UCSD-AML1 (cell line): ENCODE data around the gene GCSAM.
A peak's percentile ranks its signal among the peaks of the same experiment; 100 is the strongest.

Experiments used
- DNase-seq: peaks from one replicate; lab custom pipeline; 2025; ENCODE audit not compliant: unreplicated experiment; lab: John Stamatoyannopoulos, UW

Gene GCSAM, protein sequence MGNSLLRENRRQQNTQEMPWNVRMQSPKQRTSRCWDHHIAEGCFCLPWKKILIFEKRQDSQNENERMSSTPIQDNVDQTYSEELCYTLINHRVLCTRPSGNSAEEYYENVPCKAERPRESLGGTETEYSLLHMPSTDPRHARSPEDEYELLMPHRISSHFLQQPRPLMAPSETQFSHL

DNA sequence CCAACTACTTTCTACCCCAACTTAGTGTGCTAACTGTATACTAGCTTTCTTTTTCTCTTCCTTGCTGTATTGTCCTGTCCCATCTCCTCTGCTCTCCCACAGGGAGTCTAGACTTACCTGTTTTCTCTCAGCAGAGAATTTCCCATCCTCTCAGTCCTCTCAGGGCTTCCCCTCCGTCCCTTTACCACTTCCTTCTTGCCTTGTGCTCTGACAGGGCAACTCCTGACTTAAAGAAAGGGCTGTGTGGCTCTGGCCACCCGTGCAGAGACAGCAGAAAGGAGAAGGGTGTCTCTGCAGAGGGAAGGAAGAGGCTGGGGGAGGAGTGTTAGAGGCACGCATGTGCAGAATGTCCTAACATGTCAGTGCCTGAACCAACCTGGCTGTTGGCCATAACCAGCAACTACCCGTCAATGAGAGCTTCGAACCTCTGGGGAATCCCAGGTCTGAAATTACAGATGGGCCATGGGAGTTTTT, at the start of gene GCSAM:
TSS of gene GCSAM (minus strand) at position 274 of the 474 bp plus-strand sequence. CDS start at position 146, 128 bp downstream.
- DNase-seq: peak; percentile 33

DNA sequence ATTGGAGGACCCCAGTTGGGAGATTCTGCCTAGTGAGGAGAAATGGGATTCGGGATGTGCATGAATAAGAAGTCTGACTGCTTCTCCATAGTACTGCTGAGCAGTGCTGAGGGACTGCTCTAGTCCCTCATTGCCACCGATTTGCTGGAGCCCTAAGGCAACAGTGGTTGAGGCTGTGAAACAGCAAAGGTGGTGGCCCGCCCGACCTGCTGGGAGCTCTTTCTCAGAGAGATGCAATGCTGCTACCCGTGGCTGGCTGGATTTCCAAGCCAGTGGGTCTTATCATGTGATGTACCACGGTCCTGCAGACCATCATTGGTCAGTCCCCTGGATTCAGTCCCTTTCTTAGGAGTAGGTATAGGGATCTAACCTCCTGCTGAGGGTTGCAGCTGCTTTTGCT, 42.6 kb upstream of the GCSAM start:
- no peak for DNase-seq

DNA sequence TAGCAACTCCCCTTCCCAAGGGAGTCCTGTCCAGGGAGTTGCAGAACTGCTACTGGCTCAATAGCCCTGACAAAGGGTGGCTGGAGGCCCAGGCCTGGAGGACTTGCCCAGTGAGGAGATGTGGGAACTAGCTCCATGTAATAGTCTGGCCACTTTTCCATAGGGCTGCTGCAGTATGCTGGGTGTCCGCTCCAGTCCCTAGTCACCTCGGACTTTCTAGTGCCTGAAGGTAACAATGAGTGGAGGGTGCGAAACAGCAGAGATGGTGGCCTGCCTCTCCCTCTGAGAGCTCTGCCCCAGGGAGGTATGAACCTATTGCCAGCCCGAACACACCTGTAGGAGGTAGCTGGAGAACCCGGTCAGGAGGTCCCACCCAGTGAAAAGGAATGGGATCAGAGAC, 42.0 kb upstream of the GCSAM start:
- no peak for DNase-seq

DNA sequence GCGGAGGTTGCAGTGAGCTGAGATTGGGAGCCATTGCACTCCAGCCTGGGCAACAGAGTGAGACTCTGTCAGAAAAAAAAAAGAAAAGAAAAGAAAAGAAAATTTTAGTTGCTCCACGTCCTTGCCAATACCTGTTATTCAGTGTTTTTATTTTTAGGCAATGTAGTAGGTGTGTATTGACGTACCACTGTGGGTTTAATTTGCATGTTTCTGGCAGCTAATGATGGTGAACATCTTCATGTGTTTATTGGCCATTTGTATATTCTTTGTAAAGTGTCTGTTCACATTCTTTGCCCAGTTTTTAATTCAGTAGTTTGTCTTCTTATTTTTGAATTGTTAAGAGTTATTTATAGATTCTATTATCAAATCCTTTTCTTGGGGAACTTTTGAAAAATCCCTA, 38.1 kb upstream of the GCSAM start:
- no peak for DNase-seq

DNA sequence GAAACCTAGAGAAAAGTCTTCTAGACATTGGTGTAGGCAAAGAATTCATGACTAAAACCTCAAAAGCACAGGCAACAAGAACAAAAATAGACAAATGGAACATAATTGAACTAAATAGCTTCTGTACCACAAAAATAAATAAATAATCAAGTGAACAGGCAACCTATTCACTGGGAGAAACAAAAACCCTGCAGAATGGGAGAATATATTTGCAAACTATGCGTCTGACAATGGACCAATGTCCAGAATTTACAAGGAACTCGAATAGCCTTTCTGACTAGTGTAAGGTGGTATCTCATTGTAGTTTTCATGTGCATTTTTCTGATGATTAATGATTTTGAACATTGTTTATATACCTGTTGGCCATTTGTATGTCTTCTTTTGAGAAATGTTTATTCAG, 37.0 kb upstream of the GCSAM start:
- DNase-seq: no peak

DNA sequence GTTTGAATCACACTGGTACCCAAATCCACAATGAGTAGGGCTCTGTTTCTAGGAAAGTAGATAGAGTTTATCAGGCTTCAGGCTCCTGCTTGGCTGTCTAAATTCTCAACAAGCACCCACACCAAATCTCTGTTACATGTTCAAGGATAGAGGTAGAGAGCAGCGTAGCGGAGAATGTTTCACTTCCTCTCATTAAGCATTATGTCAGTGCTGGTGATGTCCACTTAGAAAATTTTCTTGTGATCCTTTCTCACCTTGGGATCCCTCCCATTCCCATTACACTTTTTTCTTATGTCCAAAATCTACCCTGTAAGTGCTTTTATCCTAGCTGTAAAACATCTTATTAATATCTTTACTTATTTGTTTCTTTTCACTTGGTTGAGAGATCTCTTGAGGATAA, 34.7 kb upstream of the GCSAM start:
- DNase-seq: no peak

DNA sequence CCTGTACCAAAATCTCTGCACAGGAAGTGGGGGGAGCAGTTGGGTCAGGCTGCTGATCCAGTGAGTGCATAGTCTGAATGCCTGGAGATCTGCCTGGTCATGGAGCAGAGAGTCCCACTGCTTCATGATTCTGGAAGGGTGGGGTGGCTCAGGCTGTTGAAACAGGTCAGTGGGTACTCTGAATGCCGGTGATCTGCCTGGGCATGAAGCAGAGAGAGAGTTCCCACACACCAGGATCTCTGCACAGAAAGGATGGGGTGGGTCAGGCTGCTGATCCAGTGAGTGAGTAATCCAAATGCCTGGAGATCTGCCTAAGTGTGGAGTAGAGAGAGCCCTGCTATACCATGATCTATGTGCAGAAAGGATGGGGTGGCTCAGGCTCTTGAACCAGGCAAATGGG, 16.1 kb upstream of the GCSAM start:
- DNase-seq: no peak

DNA sequence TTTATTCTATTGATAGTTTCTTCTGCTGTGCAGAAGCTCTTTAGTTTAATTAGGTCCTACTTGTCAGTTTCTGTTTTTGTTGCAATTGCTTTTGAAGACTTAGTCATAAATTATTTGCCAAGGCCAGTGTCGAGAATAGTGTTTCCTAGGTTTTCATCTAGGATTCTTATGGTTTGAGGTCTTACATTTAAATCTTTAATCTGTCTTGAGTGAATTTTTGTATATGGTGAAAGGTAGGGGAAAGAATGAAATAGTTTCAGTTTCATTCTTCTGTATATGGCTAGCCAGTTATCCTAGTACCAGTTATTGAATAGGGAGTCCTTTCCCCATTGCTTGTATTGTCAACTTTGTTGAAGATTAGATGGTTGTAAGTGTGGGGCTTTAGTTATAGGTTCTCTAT, 10.6 kb upstream of the GCSAM start:
- DNase-seq: no peak

DNA sequence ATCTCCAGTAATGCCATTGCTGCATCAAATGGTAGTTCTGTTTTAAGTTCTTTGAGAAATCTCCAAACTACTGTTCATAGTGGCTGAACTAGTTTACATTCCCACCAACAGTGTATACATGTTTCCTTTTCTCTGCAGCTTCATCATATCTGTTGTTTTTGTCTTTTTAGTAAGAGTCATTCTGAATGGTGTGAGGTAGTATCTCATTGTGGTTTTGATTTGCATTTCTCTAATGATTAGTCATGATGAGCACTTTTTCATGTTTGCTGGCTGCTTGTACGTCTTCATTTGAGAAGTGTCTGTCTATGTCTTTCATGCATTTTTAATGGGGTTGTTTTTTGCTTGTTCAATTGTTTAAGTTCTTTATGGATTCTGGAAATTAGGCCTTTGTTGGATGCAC, 10.2 kb upstream of the GCSAM start:
- DNase-seq: no peak

DNA sequence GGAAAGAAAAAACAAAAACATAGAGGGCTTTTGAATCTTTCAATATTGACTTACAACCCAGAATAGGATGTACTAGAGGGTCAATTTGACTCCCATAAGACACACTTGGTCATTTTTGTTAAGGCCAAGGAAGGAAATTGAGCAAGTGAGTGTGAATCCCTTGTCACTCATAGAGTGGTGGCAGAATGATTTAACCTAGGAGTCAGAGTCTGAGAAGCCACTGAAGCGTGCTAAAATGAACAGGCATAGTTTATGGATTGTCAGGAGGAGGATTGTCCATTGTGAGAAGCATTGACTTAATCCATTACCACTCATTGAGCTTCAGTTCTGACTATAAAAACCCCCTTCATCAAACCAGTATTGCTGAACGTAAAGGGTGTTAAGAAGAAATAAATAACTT, 8.2 kb upstream of the GCSAM start:
- no peak for DNase-seq

DNA sequence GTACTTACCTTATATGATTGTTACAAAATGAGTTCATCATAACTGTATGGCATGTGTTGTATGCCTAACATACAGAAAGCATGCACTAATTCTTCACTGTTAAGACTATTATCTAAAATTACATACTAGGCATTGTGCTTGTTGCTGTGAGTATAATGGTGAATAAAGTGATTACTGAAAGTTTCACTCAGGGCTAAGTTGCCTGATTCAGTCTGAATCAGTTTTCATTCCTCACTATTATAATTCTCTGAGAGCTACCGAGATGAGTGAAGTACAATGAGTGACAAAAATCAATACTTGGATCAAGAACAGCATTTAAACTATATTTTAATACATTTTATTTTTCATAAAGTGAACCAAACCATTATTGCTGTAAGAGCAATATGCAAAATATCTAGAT, 7.5 kb upstream of the GCSAM start:
- no peak for DNase-seq

DNA sequence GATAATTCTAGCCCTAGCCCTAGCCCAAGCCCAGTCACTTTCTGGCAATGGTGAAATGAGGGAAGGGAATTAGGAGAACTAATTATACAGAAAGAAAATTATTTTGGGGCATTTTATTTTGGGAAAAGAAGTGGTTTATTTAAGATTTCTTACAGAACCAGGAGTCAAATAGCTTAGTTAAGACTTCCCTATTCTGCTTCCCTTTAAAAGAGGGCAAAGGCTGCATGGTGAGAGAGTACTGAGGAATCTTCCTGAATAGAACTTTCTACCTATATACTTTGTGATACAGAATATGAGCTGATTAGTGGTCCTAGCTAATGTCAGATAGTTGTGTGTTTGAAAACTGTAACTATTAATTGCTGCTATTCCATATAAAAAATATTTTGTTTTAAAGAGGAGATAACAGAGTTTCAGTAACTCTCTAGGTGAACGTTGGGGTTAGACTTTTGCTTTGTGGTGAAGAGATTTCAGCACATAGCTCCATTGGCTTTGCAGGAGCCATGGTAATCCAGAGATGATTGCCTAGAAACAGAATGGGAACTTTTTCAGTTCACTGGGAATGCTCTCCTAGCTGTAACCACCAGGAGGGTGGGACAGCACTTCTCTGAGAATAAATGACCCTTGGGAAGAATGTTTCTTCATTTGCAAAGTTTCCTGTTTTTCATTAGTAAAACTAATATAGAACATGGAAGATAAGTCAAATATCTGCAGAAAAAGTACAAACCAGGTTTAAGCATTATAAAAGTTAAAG, 5.3 kb upstream of the GCSAM start:
- no peak for DNase-seq

DNA sequence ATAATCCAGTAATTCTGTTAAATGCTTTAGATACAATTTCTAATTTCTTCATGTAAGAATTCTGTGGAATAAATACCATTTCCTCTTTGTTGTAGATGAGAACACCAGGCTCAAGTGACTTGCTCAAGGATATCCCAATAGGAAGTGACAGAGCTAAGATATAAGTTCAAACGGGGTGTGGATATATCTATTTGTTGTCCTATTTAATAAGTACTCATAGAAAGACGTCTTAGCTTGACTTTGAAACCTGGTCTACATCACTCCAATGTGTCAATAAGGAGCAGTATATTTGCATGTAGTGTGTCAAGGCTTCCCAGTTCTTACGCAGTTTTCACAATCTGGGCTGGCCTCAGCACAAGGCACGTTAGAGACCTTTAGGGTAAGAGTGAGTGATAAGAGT, 4.7 kb upstream of the GCSAM start:
- no peak for DNase-seq

DNA sequence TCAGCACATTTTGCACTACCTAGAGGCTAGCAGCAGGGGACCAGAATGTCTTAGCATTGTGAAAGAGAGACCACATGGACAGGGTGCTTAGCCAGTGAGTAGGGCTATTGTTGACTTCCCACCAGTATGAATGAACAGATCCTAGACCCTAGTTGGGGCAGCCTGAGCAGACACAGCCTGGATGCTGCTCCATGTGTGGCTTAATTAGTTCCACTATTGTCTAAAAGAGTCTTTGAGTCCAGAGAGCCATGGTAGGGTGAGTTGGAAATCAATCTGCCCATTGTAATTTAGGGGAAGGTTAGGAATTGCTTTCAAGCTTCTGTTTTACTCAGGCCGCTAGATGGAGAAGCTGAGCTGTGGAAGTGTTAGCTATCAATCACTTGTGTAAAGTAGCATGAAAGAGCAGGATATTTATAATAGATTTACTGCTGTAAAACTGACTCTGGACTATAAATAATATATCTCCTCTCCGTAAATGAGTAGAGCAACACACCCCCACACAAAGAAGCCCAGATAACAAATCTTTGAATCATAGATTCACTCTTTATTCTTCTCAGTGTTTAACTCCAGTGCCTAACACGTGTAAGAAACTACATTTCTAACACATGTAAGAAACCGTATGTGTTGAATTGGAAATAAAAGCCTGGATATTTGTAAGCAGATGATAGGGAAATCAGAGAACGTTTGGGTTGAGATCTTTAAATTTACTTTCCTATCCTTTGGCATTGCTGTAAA, 4.1 kb upstream of the GCSAM start:
- DNase-seq: no peak

DNA sequence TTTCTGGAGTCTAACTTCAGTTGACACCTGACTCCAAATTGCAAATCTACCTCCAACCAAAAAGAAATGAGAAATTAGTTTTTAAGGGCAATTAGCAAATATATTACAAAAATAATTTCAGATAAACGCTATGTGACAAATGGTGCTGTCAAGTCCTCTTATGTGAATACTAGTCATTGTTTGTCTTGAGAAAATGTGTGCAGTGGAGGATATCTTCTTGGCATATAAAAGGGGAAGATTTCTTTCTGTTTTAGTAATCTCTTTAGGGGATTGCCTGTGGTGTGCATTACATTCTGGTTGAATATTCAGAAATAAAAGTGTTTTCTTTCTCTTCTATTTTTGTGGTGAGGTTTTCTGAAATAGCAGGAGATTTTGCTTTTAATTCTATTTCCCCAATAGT, 3.0 kb upstream of the GCSAM start:
- no peak for DNase-seq

DNA sequence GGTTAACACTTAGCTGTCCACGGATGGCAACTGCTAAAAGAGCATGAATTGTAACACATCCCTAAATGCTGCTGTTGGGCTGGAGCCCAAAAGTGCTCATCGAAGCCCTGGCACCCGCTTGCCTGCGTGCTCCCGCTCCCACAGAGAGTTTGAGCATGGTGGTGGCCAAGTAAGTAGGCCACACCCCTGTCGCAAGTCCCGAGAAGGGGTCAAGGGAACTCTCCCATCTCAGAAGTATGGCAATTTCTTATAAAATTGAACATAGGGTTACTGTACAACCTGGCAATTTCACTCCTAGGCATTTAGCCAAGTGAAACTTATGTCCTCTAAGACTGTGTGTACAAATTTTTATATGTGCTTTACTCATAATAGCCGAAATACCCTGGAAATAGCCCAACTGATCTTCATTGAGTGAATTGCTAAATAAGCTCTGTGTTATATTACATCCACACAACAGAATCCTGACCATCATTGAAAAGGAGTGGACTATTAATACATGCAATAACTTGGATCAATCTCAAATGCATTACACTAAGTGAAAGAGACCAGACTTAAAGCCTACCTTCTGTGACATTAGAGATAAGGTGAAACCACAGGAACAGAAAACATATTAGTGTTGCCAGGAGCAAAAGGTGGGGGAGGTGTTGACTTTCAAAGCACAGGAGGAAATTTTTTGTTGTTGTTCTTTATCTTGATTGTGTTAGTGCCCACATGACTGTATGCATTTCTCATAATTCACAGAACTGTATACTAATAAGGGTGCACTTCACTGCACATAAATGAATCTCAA, 1.5 kb upstream of the GCSAM start:
- no peak for DNase-seq

DNA sequence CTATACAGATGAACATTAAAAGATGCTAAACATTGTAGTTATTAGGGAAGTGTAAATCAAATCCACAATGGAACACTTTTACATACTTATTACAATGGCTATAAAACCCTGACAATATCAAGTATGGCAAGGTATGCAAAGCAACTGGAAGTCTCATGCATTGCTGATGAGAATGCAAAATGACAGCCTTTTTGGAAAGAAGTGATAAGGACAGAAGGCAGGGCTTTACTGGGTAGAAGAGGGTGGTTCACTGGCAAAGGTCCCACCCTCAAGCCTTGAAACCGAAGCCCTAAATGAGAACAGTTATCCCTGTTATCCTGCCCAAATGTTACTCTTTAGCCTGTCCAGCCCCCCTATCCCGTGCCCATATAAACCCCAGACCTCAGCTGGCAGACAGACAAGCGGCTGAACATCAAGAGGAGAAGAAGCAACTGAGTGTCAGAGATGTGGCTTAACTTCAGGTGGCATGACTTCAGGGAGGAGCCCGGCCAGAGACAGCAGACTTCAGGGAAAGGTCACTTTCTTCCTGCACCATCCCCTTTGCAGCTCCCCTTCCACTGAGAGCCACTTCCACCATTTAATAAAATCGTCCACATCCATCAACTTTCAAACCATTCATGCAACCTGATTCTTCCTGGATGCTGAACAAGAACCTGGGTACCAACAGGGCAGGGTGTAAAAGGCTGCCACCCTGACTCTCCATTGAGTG, 732 bp upstream of the GCSAM start:
- no peak for DNase-seq

DNA sequence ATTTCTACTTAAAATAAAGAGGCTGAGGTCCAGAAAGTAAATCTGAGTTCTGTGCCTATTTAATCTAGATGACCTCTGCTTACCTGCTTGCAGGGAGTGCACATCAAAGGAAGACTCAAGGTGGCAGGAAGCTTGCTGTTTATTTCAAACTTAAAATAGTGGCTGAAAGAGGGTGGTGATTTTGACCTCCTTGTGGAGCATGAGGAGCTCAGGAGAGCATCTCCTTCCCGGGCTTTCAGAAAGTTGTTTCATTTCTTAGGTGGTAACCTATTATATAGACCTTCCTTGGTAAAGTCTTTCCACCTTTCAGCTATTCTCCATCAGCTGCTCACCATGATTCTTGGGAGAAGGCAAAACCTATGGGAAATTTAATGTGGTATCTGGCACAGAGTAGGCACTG, 494 bp downstream of the GCSAM start:
- DNase-seq: no peak

DNA sequence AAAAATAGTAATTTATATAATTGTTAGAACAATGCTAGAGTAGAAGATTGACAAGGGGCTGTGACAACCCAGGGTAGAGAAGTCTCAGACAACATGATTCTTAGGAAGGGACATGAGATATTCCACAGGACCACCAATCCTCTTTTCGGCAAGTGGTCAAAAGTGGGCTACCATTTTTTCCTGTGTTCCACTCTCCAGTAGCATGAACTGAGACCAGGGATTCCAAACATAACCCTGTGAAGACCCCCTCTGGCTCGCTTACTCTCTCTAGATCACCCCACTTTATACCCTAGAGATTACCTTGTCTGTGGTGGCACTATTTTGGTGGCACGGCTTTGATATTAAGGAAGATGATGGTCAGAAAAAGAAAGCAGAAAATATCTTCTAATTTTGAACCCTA, 960 bp downstream of the GCSAM start:
- DNase-seq: no peak

DNA sequence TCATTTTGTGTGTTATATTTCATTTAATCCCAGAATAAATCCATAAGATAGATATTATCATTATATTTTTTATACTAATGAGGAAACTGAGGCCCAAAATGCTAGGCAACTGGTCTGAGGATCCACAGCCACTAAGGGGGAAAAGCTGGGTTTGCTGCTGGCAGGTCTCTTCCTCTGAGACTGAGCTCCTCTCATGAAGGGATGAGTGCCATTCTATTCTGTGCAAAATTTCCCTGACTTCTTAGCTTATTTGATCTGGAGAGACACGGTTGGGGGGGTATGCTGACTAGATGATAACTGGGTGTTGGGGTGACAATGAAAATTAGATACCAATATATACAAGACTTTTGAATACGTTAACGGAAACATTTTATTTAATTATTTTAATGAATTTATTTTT, 1.9 kb downstream of the GCSAM start:
- no peak for DNase-seq

DNA sequence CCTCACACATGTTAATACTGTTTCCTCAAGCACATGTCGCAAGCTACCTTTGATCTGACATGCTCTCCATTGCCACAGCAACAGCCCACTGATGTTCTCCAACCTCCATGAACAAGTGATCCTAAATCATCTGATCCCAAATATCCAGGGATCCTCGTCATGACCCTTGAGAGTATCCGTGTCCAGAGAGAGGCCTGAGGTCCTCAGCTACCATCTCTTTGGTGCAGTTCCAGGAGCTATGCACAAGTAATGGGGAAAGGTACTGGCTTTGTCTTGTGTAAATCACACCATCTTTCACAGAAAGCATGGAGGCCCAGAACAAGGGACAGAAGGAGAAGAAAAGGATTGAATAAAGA, 2.4 kb downstream of the GCSAM start:
- no peak for DNase-seq
